ENCODE results near the gene PTPRJ.

DNA sequence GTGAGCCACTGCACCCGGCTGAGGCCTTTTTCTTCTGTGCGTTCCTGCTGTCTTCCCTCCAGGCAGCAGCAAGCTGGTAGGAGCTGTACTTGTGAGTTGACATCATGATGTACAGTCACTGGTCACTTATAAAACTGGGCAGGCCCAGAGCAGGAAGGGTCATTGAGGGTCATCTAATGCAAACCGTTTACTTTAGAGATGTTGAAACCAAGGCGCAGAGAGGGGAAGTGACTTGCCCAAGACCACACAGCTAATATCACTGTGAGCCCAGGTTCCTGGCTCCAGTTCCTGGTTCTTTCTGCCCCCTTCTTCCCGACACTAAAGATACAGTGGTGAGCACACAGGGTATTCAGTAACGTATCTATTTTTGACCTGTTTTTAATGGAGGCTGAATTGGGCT, 27.3 kb downstream of the PTPRJ start:
- TF ChIP-seq POLR2AphosphoS5 (IDR thresholded peaks at IDR 0.05; ENCODE audit: insufficient read depth, low read depth, low read length) = no peak
- TF ChIP-seq EZH2 (IDR thresholded peaks at IDR 0.05; ENCODE audit: borderline replicate concordance, low read depth, low read length, severe bottlenecking) = no peak
- TF ChIP-seq CTCF (IDR thresholded peaks at IDR 0.05; ENCODE audit: extremely low read depth in 1 of 2, insufficient read depth in 1 of 2, low read depth in 1 of 2, low read length in 2 of 2) = no peak
- no peak for TF ChIP-seq MAX (IDR thresholded peaks at IDR 0.05; ENCODE audit: insufficient read depth, insufficient read length)

Measured in endothelial cell of umbilical vein (primary cell).